ENCODE results near the gene FNIP2.

GRCh38 chr4:158875026-158875425 is 106.2 kb downstream of the FNIP2 start:
- TF ChIP-seq YY1 (IDR thresholded peaks at IDR 0.05; ENCODE audit: insufficient read depth, insufficient read length) (no peak), ZNF274 (IDR thresholded peaks at IDR 0.05; ENCODE audit: low read depth, low read length) (no peak)
